ENCODE results near the gene CTNNBIP1. TPM values are rescaled to one million over a fixed set of nuclear protein-coding genes. Genes with fewer than 3 reads are reported as not detected.

CTNNBIP1 gene
- total and polyA plus RNA-seq, 2 donors from 2014 or later, result 21.9 to 26.4 TPM

DNA sequence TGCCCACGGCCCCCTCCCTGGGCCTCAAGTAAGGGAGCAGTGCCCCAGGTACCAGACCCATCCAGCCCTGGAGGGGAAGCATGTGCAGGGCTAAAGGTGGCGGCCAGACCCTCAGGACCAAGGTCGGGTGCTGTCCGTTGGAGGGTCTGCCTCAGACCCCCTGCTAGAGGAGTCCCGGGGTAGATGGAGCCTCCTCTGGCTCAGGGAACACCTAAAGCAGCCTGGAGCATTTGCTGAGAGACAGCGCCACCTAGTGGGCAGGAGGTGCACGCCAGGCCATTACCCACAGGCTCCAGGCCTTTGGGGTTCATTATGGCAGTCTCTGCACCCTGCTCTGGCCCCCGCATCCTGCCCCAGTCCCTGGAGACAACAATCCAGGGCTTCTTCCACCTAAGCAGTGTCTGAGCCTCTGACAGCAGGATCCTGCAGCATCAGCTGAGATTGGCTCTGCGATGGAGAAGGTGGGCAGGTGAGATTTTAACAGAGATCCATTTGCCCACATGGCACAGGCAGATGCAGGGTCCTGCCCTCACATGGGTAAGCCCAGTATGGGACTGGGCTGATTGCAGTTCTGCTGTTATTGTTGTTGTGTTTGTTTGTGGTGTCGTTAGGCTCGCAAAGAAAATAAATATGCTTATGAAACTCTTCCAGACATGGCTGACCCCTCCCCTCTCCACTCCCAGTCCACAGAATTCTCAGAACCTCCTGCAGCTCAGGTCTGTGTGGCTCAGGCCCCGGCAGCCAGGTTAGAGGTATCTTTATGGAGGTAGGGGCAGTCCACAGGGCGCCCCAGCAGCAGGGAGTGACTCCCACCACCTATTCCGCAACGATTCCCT, 42.4 kb downstream of the CTNNBIP1 start:
- H3K4me3 ChIP-seq (ENCODE audit: low read length in 3 of 3), result no peak overlapping the region
- no peak for FAIRE-seq
- H3K27ac ChIP-seq (ENCODE audit: low read depth in 2 of 2, low read length in 2 of 2), result no peak overlapping the region
- H3K9ac ChIP-seq (ENCODE audit: low read length in 3 of 3), result no peak overlapping the region
- H3K27me3 ChIP-seq (ENCODE audit: control insufficient read depth, insufficient read depth, low read length), result no peaks in the 10 kb centered on the region
- TF ChIP-seq CTCF (IDR thresholded peaks at IDR 0.05; ENCODE audit: borderline replicate concordance, extremely low read depth, insufficient read depth), result peak; percentile 98
- peaks cover 0 to 10% (median 5%) of the 10 kb centered on the region in 3 donors for H3K36me3 ChIP-seq (ENCODE audit: control insufficient read depth in 2 of 3, insufficient read depth in 3 of 3, low read length in 3 of 3)
- H3K4me1 ChIP-seq (ENCODE audit: control insufficient read depth in 2 of 3, insufficient read depth in 2 of 3, low read depth in 1 of 3, low read length in 3 of 3), result peaks cover 0 to 6% (median 0%) of the 10 kb centered on the region in 3 donors
- DNase-seq, result peak; percentile 80 to 90 (median 86)
- intact Hi-C loops (cut with DNase I), result loop anchor here (10.0 kb wide), 2 partner anchors 83 to 143 kb away; no protein-coding TSS in a partner anchor
- H3K9me3 ChIP-seq (ENCODE audit: control insufficient read depth in 2 of 3, insufficient read depth in 1 of 3, low read length in 3 of 3), result no peaks in the 10 kb centered on the region

- Histone ChIP-seq H3K36me3 (ENCODE audit: control insufficient read depth in 2 of 3, insufficient read depth in 3 of 3, low read length in 3 of 3) (peaks cover 0 to 10% (median 5%) of the 10 kb centered on the region in 3 donors), H3K27ac (ENCODE audit: low read depth in 2 of 2, low read length in 2 of 2) (no peak overlapping the region), H3K4me1 (ENCODE audit: control insufficient read depth in 2 of 3, insufficient read depth in 2 of 3, low read depth in 1 of 3, low read length in 3 of 3) (peaks cover 0 to 6% (median 0%) of the 10 kb centered on the region in 3 donors), H3K27me3 (ENCODE audit: control insufficient read depth, insufficient read depth, low read length) (no peaks in the 10 kb centered on the region), H3K9me3 (ENCODE audit: control insufficient read depth in 2 of 3, insufficient read depth in 1 of 3, low read length in 3 of 3) (no peaks in the 10 kb centered on the region), H3K9ac (ENCODE audit: low read length in 3 of 3) (no peak overlapping the region), H3K4me3 (ENCODE audit: low read length in 3 of 3) (no peak overlapping the region)
- intact Hi-C loops (cut with DNase I), result loop anchor here (10.0 kb wide), 2 partner anchors 82 to 142 kb away; no protein-coding TSS in a partner anchor
- DNase-seq, result no peak
- no peak for FAIRE-seq
- no peak for TF ChIP-seq CTCF (IDR thresholded peaks at IDR 0.05; ENCODE audit: borderline replicate concordance, extremely low read depth, insufficient read depth)
Observed at GRCh38 chr1:9866836-9867235, 43.2 kb downstream of the CTNNBIP1 start.

DNA sequence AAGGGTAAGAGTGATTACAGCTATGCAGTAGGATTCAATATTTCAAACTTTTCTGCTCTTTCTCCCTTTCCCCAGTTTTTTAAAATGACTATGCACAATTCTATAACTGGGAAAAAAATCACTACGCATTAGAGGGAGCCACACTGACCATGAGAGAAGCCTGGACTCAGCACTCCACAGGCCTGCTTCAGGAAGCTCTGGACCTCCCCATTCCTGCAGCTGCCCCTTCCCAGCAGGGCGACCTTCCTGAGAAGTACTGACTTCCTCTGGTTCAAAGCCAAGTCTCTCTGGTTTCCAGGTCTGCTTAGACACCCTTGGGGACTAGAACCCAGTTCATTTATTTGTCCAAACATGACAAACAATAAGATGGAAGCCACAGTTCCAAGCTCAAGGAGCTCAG, 44.3 kb downstream of the CTNNBIP1 start:
- TF ChIP-seq CTCF (IDR thresholded peaks at IDR 0.05; ENCODE audit: borderline replicate concordance, extremely low read depth, insufficient read depth), result no peak
- peaks cover 0 to 12% (median 5%) of the 10 kb centered on the region in 3 donors for H3K36me3 ChIP-seq (ENCODE audit: control insufficient read depth in 2 of 3, insufficient read depth in 3 of 3, low read length in 3 of 3)
- no peak overlapping the region for H3K9ac ChIP-seq (ENCODE audit: low read length in 3 of 3)
- intact Hi-C loops (cut with DNase I), result loop anchor here (10.0 kb wide), 2 partner anchors 81 to 141 kb away; no protein-coding TSS in a partner anchor
- H3K4me1 ChIP-seq (ENCODE audit: control insufficient read depth in 2 of 3, insufficient read depth in 2 of 3, low read depth in 1 of 3, low read length in 3 of 3), result peaks cover 0 to 6% (median 0%) of the 10 kb centered on the region in 3 donors
- H3K9me3 ChIP-seq (ENCODE audit: control insufficient read depth in 2 of 3, insufficient read depth in 1 of 3, low read length in 3 of 3), result no peaks in the 10 kb centered on the region
- DNase-seq (no peak), FAIRE-seq (no peak)
- no peaks in the 10 kb centered on the region for H3K27me3 ChIP-seq (ENCODE audit: control insufficient read depth, insufficient read depth, low read length)
- H3K4me3 ChIP-seq (ENCODE audit: low read length in 3 of 3), result no peak overlapping the region
- no peak overlapping the region for H3K27ac ChIP-seq (ENCODE audit: low read depth in 2 of 2, low read length in 2 of 2)
